GDM1 (cell line): Measurements from ENCODE around the gene FAM222A.

ENCODE experiments used
- DNase-seq: peaks from one replicate; lab custom pipeline; 2025; lab: John Stamatoyannopoulos, UW

The FAM222A gene

DNA sequence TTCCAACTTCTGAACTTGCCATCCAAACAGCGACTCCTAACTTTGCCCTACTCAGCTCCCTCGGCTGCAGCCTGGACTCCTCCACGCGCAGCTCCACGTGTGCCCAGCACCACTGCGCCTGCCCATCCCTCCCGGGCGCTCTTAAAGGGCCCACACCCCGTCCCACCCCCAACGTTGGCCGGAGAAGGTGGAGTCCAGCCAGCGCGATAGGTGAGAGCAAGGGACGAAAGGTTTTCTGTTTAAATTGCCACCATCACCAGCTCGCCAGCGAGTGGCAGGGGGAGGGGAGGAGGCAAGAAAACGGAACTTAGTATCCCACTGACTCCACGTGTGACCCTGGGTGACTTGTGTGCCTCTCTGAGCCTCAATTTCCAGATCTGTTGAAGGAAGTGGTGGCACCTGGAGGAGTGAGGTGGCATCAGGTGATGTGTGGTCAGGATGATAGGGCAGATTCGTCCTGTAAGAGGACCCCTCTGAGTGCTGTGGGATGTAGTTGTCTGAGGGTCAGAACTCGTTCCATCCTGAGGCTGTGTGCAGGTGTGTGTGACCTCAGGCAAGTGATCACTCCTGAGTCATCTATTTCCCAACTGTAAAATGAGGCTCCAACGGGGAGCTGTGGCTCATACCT is 59.9 kb downstream of the FAM222A start:
- no peak for DNase-seq

DNA sequence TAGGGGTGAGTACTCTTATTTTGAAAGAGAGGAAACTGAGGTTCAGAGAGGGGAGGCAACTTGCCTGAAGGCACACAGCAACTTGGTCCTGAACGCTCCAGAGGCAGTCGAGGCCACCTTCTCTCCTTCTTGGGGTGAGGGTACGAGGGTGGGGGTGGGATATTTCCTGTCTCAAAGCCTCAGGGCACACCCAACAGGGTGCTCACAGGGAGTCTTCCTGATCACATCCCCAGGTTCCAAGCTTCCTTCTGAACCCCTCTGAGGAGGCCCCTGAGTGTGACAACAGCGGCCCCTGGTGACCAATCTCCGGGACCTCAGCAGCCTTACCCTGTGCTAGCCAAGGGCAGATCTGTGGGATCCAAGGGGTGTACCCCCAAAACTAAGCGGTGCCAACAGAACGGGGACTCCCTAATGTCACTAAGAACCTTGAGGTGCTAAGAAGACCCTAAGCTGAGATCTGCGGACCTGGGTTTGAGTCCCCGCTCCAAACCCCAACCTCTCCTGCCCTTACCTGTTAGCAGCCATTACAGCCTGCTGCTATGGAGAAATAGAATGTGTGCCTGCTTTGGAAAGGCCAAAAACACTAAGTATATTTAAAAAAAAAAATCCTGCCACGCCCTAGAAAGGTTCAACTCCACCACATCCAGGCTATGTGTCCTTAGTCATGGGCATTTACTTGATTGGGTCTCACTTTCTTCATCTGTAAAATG is 61.7 kb downstream of the FAM222A start:
- peak; percentile 27 for DNase-seq

DNA sequence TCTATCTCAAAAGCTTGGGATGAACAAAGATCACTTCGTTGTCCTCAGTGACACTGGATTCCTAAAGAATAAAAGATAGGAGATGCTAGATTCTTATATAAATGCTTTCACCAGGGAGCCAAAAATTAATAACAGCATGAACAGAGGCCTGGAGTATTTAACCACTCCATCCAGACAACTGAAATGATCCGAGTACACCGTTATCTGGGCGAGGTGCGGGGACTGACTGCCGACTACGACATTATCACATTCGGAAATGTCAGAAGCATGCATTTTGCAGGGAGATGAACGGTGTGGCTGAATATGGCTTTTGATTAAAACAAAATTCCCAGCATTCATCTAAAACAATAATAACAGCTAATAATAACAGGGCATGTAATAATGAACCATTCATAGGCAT is 63.0 kb downstream of the FAM222A start:
- DNase-seq: no peak

DNA sequence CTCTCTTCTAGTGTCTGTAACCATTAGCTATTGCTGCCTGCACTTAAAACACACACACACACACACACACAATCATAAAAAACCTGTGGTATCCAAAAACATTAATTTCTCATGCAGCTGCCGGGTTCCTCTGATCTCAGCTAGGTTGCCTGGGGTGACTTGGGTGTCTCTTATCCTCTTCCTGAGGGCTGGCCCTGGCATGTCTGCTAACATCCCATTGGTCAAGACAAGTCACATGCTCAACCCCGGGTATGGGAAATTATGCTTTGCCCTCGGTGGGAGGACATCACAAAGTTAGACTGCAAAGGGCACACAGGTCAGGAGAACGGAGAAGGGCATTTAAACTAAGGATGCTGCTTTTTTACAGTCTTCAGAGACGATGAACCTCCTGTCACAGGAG is 63.9 kb downstream of the FAM222A start:
- DNase-seq: peak; percentile 20

DNA sequence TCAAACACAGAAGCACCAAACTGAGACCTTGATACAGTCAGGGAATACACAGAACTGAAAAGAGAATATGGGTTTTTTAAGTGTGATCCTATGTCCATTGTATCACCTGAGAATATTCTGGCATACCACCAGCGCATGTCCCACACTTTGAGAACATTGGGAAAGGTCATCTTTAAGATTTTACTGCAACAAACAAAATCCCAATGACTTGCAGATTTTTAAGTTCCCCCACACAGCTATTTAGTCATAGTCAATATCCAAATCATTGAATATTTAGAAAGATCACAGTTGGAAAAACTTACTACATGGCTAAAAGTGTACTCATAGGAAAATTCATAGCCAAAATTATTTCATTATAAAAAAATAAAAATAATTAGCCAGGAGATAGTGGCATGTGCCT is 65.1 kb downstream of the FAM222A start:
- DNase-seq: no peak

DNA sequence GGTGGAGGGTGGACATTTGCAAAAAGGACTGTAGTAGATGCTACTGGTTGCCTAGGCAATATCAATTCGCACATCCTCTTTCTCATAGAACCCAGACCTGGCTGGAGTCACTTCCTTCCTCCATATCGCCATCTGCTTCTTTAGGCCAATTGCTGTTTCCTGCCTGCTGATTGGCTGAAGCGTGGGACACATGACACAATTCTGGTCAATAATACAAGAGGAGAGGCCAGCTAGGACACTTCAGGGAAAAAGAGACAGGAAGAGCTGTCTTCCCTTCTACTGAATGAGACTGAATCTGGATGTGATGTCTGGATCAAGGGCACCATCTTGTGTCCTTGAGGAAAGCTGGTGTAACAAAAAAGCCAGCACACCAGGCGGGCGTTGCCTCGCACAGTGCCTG is 65.8 kb downstream of the FAM222A start:
- no peak for DNase-seq

DNA sequence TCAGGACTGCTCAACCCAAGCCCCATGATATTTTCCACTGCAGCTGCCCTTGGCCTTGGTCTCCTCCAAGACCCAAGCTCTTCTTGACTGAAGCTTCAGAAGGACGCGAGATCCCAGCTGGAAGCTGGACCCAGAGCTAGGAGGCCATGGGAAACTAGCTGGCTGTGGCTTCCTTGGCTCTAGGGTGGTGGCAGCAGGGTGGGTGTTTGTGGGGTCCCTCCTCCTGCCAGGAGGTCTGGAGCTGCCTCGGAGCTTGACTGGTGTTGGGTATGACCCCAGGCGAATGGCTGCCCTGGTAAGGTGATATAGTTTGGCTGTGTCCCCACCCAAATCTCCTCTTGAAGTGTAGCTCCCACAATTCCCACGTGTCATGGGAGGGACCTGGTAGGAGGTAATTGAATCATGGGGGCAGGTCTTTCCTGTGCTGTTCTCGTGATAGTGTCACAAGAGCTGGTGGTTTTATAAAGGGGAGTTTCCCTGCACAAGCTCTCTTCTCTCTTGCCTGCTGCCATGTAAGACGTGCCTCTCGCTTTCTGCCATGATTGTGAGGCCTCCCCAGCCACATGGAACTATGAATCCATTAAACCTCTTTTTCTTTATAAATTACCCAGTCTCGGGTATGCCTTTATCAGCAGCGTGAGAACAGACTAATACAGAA is 68.2 kb downstream of the FAM222A start:
- no peak for DNase-seq

DNA sequence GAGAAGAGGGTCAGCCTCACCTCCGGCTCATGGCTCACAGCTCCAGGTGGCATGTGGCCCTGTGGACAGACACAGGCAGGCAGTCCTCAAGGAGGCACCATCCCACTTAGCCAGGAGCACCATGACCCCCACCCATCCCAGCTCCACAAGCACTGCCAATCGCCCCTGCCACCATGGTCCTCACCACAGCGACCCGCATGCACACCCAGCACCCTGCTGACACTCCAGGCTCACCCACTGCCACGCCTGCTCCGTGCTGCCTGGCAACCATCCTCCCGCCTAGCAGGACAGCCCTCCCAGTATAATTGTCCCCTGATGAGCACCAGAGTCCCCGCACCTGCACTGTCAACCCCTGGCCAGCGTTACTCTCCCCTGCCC is 68.7 kb downstream of the FAM222A start:
- DNase-seq: no peak

DNA sequence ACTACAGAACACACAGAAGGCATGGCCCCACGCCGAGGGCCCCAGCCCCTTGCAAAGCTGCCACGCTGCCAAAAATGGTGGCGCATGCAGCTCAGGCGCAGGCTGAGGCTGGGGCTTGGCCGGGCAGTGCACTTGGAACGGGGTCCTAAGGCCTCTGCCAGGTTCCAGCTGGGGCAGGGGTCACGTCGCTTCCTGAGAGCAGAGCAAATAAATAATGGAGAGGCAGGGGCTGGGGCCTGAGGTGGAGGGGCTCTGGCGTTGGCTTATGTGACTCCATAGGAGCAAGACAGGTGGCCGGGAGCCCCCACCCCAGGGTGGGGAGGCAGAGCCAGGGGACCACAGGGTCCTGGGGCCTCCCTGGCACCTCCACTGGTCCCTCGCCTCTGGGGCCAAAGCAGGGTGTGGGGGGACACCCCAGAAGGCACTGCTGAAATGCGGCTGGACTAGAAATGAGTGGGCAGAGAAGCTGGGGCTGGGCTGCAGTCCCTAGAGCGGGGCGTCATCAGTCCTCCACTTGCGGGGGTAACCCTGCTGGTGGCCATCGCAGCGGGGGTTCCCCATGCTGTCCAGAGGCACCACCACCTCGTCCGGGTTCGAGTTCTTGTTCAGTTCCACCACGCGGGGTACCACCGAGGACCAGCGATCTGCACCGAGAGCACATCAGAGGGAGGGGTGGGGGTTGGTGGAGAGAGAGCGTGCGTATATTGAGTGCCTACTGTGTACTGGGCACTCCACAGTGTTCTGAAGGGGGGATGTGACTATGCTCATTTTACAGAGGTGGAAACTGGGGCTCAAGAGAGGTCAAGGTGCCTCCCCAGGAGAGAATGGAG is 69.7 kb downstream of the FAM222A start:
- DNase-seq: no peak

DNA sequence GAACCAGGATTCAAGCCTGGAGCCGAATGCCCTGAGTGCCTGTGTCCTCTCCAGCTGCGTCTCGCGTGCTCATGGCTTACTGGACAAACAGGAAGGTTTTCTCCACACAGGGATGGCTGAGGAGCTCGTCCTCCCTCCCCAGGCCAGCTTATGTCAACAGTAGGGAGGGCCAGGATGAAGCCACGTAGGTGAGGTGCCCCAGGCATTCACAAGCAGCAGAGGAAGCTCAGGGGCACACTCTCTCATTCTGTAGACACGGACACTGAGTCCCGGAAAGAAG is 70.3 kb downstream of the FAM222A start:
- no peak for DNase-seq

DNA sequence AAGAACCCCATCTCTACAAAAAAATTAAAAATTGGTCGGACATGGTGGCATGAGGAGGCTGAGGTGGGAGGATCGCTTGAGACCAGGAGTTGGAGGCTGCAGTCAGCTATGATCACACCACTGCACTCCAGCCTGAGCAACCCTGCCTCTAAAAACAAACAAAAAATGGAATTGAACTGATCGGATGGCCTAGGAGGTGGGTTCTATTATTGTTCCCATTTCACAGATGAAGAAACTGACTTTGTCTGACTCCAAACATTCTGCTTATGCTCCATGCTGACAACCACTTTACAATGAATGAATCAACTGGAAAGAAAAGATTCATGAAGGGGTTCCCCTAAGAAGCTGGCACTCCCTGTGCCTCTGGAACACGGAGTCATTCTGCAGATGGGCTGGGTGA is 72.2 kb downstream of the FAM222A start:
- no peak for DNase-seq

DNA sequence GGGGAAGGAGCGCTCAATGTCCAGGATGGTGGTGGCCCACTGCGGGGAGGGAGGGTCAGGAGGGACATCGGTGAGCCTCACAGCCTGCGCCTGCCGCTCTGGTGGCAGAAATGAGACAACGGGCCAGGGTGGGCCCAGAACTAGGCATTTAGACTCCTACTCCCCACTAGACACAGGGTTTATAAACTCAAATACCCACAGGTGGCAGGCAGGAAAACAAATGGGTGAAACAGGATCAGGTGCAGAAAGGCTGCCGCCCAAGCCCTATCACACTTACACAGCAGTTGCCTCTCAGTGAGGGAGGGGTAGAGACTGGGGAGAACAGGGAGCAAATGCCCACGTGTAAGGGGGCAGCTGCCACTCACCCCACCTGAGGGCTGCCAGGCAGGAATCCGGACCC is 73.2 kb downstream of the FAM222A start:
- DNase-seq: no peak

DNA sequence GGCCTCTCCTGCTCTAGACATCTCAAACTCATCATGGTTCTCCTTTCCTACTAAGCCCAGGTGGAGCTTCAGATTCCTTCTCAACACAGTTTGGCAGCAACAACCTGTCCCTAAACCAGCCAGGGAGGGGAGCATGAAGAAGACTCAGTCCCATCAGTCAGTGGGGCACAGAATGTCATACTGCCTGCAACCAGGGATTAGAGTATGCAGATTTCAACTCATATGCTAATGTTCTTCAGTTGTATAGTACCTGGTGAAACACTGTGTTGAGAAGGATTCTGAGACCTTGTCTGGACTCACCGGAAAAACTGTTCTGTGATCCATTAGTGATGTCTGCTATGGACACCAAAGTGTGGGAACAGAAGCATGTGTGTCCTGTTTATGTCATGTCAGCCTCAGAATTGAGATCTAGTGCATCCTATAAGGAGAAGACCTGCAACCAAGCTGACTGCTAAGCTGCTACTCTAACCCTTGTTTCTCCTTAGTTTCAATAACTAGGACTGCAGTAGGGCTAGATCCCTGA is 76.0 kb downstream of the FAM222A start:
- no peak for DNase-seq

DNA sequence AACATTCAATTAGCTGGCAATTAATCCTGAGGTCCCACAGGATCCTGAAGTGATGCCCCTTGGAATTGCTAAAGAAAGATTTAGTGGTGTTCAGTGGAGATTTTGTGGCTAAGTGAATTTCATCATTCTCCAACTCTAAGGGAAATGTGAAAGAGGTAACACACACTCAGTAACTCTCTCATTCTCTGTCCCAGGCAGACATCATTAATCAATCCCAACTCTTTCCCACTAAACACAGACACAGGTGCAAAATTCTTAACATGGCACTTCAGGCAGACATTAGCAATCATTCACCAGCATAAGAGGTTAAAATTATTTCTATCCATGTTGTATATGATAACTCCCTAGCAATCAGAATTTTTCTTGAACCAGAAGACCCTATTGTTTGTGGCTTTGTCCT is 79.4 kb downstream of the FAM222A start:
- DNase-seq: no peak

DNA sequence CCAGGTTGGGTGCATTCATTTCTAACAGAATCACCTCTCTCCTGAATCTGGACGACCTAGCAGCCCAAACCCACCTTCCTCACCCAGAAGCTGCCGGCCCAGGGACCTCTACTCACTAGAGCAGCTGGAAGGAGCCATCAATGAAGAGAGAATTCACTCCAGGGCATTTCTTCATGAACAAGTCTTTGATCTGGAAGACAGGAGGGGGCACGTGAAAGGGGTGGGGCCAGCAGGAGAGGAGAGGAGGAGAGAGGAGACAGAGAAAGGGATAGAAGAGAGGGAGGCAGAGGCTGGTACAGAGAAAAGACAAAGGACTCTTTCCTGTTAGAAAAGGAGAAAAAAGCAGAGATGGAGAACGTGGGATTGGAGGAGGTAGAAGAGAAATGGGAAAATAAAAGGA is 79.8 kb downstream of the FAM222A start:
- DNase-seq: no peak

DNA sequence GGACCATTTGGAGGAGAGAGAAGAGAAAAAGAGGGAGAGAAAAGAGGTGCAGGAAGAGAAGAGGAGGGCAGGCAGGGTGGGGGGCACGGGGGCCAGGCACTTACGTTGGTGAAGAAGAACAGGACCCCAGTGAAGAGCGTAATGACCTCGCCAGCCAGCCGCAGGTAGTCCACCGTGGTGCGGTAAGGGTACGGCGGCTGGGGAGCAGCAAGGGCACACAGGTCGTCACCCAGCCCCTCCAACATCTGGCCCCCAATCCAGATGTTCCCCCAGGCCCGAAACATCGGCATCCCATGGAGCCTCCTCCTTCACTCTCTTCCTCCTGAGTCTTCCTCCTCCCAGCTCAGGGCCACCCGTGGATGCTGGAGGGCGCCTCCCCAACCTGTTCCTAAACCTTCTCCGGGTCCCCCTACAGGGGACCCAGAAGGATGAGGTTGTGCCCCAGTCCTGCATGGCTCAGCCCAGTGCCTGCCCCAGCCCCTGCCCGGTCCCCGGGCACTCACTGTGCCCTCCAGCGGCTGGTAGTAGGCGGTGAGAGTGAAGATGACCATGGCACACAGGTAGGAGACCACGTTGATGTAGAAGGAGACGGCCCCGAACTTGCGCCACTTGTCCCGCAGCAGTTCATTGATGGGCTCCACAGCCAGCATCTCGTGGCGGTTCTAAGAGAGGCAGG is 80.3 kb downstream of the FAM222A start:
- no peak for DNase-seq

DNA sequence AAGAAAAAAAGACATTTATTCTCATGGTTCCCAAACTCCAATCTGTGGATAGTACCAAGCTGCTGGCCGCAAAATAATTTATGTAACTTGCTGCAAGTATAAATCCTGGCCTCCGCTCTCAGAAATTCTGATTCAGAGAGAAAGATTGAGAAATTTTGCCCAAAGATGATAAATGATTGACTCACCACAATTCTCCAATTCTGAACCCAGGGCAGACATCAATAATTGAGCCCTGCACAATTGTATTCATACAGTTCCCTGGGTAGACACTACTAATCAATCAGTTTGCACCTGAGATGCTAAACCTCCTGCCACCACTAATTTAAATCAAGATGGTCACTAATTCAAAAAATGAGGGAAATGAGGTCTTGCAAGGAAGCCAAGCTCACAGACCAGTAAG is 81.4 kb downstream of the FAM222A start:
- DNase-seq: no peak

DNA sequence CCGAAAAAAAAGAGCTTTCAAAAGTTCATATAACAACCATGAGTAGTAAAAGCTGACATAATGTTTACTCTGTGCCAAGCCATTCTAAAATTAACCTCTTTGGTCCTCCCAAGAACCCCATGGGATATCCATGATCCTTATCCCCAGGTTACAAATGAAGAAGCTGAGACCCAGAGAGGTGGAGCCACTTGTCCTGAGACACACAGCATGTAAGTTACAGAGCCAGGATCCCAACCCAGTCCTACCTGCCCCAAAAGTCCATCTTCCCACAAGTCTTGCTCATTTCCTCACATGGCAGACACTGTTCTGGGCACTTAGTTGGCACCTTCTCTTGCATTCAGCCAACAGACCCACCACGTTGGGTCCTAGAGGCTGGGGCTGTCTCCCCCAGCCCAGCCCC is 82.4 kb downstream of the FAM222A start:
- DNase-seq: no peak

DNA sequence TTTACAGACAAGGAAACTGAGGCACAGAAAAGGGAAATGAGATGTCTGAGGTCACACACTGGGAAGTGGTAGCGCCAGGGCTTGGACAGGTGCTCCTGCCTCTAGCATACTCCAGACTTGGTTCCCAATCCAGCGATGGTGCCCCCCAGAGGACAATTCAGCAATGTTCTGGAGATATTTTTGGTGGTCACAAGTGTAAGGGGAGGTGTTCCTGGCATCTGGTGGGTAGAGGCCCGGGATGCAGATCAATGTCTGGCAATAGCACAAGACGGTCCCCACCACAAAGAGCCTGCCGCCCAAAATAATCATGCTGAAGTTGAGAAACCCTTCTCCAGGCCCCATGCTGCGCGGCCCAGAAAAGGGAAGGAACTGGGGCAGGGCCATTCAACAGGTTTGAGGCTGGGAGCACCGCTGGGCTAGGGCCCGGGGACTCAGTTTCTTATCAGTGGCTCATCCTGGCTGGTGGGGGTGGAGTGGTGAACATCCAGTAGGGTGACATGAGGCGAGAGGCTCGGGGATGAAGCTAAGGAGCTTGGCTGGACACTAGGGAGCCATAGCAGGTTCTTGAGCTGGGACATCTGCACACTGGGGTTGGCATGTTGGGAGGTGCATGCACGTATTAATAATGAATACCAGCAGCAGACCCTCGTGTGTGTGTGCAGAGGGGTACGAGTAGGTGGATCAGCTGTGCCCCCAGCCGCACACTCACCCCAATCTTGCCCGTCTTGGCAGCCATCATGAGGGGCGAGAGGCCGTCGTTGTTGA is 84.5 kb downstream of the FAM222A start:
- peak; percentile 55 for DNase-seq

DNA sequence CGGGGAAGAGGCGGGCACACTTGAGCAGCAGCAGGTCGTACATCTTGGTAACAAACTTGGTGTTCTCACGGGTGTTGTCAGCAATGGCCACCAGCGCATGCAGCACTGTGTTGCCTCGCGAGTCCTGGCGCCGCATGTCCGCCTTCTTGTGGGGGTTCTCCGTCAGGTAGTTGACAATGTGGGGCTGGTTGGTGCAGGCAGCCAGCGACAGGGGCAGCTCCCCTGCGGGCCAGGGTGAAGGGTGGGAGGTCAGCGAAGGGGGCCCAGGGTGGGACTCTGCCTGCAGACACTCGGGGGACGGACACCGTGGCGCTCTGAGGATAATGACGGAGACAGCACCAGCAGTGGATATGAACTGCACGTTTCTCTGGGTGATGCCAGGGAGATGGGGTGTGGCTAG is 85.1 kb downstream of the FAM222A start:
- DNase-seq: no peak

DNA sequence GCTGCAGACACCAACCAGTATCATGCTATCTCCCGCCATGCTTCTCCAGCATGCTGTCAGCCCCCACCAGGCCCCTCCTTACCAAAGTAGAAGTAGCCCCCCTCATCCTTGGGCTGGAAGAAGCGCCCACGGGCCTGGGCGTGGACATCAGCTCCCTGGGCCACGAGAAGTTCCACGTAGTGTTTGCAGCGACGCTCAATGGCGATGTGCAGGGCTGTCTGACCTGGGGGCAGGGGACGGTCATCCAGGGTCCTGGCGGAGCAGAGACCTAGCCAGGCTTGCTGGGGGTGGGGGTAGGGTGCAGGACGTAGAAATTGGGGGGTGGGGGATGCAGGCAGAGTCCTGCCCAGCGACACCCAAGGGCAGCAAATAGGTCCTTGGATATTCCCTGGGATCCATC is 86.9 kb downstream of the FAM222A start:
- no peak for DNase-seq
